ENCODE measurements around the gene ZNF513. TPM values are rescaled to one million over a fixed set of nuclear protein-coding genes. Genes with fewer than 3 reads are reported as not detected.

The ZNF513 gene
- total and polyA plus RNA-seq, 2 donors (not counting 3 experiments of a cell fraction or from before 2014, with no cell fraction given): 19.0 to 30.6 TPM

DNA sequence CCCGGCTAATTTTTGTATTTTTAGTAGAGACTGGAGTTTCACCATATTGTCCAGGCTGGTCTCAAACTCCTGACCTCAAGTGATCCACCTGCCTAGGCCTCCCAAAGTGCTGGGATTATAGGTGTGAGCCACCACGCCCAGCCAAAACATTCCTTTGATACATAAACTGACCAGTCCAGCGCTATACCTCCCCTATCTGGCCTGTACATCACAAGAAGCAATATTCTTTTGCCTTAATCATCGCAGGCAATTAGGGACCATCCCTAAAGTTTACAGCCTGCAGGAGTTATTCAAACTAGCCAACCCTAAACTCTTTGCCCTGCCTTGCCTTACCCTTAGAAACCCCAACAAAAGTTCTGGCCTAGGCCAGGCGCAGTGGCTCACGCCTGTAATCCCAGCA lies 35.6 kb upstream of the ZNF513 start:
- DNase-seq (ENCODE audit: low read depth, low spot score) (no peak), FAIRE-seq (no peak)
- POLR2A ChIA-PET: no interaction called here
- intact Hi-C loops (cut with micrococcal nuclease) (no loop called here), dilution Hi-C loops (cut with MboI; ENCODE audit: extremely low pct_ligation_motif_present, low sequenced_read_pairs) (no loop called here)
- peaks cover 1 to 5% of the 10 kb centered on the region in 2 experiments for H3K27me3 ChIP-seq (ENCODE audit: control insufficient read depth in 2 of 2, insufficient read depth in 2 of 2, low read length in 2 of 2)
- H3K79me2 ChIP-seq (ENCODE audit: control insufficient read depth, insufficient read depth, low read length): no peaks in the 10 kb centered on the region
- H3K36me3 ChIP-seq (ENCODE audit: control insufficient read depth in 2 of 2, extremely low read depth in 1 of 2, insufficient read depth in 2 of 2, low read length in 2 of 2): no peaks in the 10 kb centered on the region
- no peaks in the 10 kb centered on the region for H3K9me3 ChIP-seq (replicated peaks; ENCODE audit: control insufficient read depth, insufficient read depth, low read length)
- CTCF ChIA-PET: no interaction called here
- no peak overlapping the region for H2AFZ ChIP-seq (ENCODE audit: low read depth, low read length)
- H3K4me2 ChIP-seq (ENCODE audit: insufficient read depth, low read length): no peak overlapping the region
- no peaks in the 10 kb centered on the region for H3K4me1 ChIP-seq (ENCODE audit: control insufficient read depth, extremely low read depth, insufficient read depth, low read length)
- no peak overlapping the region for H3K9ac ChIP-seq (replicated peaks; ENCODE audit: extremely low read depth, insufficient read depth, low read length)
- H3K9me1 ChIP-seq (replicated peaks; ENCODE audit: control insufficient read depth, extremely low read depth, insufficient read depth, low read length): no peaks in the 10 kb centered on the region
- TF ChIP-seq EZH2 (IDR thresholded peaks at IDR 0.05; ENCODE audit: borderline replicate concordance, low read depth, low read length, severe bottlenecking) (no peak), POLR2A (IDR thresholded peaks at IDR 0.05; ENCODE audit: low read depth, low read length) (no peak), GATA2 (IDR thresholded peaks at IDR 0.05; ENCODE audit: insufficient read depth, insufficient read length, low read depth, low read length) (no peak), MYC (IDR thresholded peaks at IDR 0.05; ENCODE audit: low read depth, low read length) (no peak)
- TF ChIP-seq, protein P1, sequence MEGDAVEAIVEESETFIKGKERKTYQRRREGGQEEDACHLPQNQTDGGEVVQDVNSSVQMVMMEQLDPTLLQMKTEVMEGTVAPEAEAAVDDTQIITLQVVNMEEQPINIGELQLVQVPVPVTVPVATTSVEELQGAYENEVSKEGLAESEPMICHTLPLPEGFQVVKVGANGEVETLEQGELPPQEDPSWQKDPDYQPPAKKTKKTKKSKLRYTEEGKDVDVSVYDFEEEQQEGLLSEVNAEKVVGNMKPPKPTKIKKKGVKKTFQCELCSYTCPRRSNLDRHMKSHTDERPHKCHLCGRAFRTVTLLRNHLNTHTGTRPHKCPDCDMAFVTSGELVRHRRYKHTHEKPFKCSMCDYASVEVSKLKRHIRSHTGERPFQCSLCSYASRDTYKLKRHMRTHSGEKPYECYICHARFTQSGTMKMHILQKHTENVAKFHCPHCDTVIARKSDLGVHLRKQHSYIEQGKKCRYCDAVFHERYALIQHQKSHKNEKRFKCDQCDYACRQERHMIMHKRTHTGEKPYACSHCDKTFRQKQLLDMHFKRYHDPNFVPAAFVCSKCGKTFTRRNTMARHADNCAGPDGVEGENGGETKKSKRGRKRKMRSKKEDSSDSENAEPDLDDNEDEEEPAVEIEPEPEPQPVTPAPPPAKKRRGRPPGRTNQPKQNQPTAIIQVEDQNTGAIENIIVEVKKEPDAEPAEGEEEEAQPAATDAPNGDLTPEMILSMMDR (IDR thresholded peaks at IDR 0.05; ENCODE audit: extremely low read depth in 1 of 2, insufficient read depth in 1 of 2, low read depth in 1 of 2, low read length in 2 of 2): no peak
- no TSS peak for BruUV-seq (replicated peaks)
- no peak overlapping the region for H3K4me3 ChIP-seq (replicated peaks in 1 of 3; ENCODE audit: insufficient read depth in 1 of 3, low read depth in 1 of 3, low read length in 3 of 3)
- H3K27ac ChIP-seq (ENCODE audit: insufficient read depth, low read depth, low read length): no peak overlapping the region
- H4K20me1 ChIP-seq (replicated peaks; ENCODE audit: control insufficient read depth, extremely low read depth, insufficient read depth, low read length): no peaks in the 10 kb centered on the region

DNA sequence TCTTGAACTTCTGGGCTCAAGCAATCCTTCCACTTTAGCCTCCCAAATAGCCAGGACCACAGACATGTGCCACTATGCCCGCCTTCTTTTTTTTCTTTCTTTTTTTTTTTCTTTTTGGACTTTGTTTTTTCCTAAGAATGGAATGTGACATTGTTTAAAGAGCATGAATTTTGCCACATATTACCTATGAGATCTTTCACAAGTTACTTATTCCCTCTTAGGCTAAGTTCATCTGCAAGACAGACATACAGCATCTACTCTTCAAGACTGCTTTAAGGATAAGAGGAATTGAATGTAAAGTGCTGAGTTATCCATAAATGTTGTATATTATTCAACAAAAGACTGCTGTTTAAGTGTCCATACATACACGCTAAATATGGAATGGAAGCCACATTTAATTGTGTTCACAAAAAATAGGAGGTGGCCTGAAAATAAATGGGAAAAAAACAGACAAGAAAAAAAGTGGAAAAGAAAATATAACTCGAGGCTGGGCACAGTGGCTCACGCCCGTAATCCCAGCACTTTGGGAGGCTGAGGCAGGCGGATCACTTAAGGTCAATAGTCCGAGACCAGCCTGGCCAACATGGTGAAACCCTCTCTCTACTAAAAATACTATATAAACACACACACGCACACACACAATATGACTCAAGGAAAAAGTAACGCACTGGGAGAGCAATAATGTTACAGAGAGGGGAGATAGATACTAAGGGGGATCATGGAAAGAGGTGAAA lies 32.1 kb upstream of the ZNF513 start:
- Histone ChIP-seq H3K9me3 (replicated peaks; ENCODE audit: control insufficient read depth, insufficient read depth, low read length) (no peaks in the 10 kb centered on the region), H3K4me3 (replicated peaks in 1 of 3; ENCODE audit: insufficient read depth in 1 of 3, low read depth in 1 of 3, low read length in 3 of 3) (no peak overlapping the region), H3K27ac (ENCODE audit: insufficient read depth, low read depth, low read length) (no peak overlapping the region), H2AFZ (ENCODE audit: low read depth, low read length) (no peak overlapping the region), H3K36me3 (ENCODE audit: control insufficient read depth in 2 of 2, extremely low read depth in 1 of 2, insufficient read depth in 2 of 2, low read length in 2 of 2) (peaks cover 0 to under 1% of the 10 kb centered on the region in 2 experiments), H4K20me1 (replicated peaks; ENCODE audit: control insufficient read depth, extremely low read depth, insufficient read depth, low read length) (no peaks in the 10 kb centered on the region), H3K79me2 (ENCODE audit: control insufficient read depth, insufficient read depth, low read length) (peaks cover 17% of the 10 kb centered on the region), H3K9ac (replicated peaks; ENCODE audit: extremely low read depth, insufficient read depth, low read length) (no peak overlapping the region), H3K4me1 (ENCODE audit: control insufficient read depth, extremely low read depth, insufficient read depth, low read length) (peaks cover 13% of the 10 kb centered on the region), H3K27me3 (ENCODE audit: control insufficient read depth in 2 of 2, insufficient read depth in 2 of 2, low read length in 2 of 2) (peaks cover 1 to 5% of the 10 kb centered on the region in 2 experiments), H3K9me1 (replicated peaks; ENCODE audit: control insufficient read depth, extremely low read depth, insufficient read depth, low read length) (no peaks in the 10 kb centered on the region), H3K4me2 (ENCODE audit: insufficient read depth, low read length) (no peak overlapping the region)
- TF ChIP-seq MYC (IDR thresholded peaks at IDR 0.05; ENCODE audit: low read depth, low read length) (no peak), JUN (IDR thresholded peaks at IDR 0.05; ENCODE audit: borderline replicate concordance, insufficient read depth, insufficient read length, low read depth) (no peak), POLR2A (IDR thresholded peaks at IDR 0.05; ENCODE audit: low read depth, low read length) (no peak), POLR2AphosphoS5 (IDR thresholded peaks at IDR 0.05; ENCODE audit: insufficient read depth, low read depth, low read length) (no peak), FOS (IDR thresholded peaks at IDR 0.05; ENCODE audit: borderline replicate concordance, insufficient read depth, low read length) (no peak), GATA2 (IDR thresholded peaks at IDR 0.05; ENCODE audit: insufficient read depth, insufficient read length, low read depth, low read length) (no peak), EZH2 (IDR thresholded peaks at IDR 0.05; ENCODE audit: borderline replicate concordance, low read depth, low read length, severe bottlenecking) (no peak)
- TF ChIP-seq, protein P2, sequence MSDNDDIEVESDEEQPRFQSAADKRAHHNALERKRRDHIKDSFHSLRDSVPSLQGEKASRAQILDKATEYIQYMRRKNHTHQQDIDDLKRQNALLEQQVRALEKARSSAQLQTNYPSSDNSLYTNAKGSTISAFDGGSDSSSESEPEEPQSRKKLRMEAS (IDR thresholded peaks at IDR 0.05; ENCODE audit: insufficient read depth, insufficient read length): no peak
- TF ChIP-seq, protein P1 (IDR thresholded peaks at IDR 0.05; ENCODE audit: extremely low read depth in 1 of 2, insufficient read depth in 1 of 2, low read depth in 1 of 2, low read length in 2 of 2): no peak
- DNase-seq (ENCODE audit: low read depth, low spot score) (no peak), FAIRE-seq (no peak)
- CTCF ChIA-PET: no interaction called here
- BruUV-seq (replicated peaks): no TSS peak
- POLR2A ChIA-PET: interaction anchor here (0.7 kb wide), 1 partner anchor 38 kb away, joined by 3 read pairs; no protein-coding TSS in a partner anchor
- intact Hi-C loops (cut with micrococcal nuclease): no loop called here
- dilution Hi-C loops (cut with MboI; ENCODE audit: extremely low pct_ligation_motif_present, low sequenced_read_pairs): no loop called here

Data from endothelial cell of umbilical vein (primary cell).